ENCODE measurements around the gene NCKAP1. TPM values are rescaled to one million over a fixed set of nuclear protein-coding genes. Genes with fewer than 3 reads are reported as not detected.

NCKAP1 gene
- total RNA-seq, 1 experiment from 2014 or later, result 115 TPM

- TF ChIP-seq, protein P1, sequence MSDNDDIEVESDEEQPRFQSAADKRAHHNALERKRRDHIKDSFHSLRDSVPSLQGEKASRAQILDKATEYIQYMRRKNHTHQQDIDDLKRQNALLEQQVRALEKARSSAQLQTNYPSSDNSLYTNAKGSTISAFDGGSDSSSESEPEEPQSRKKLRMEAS (IDR thresholded peaks at IDR 0.05), result peak; percentile 53; the same call in 1 of the 2 replicates
- TF ChIP-seq EZH2 (IDR thresholded peaks at IDR 0.05), result no peak
- peak; percentile 64 for TF ChIP-seq YY1 (IDR thresholded peaks at IDR 0.05; ENCODE audit: extremely low read depth, insufficient replicate concordance, low read depth, low read length)
These were observed at the start of gene NCKAP1 (continued) for GRCh38 chr2:183038341-183039300.

DNA sequence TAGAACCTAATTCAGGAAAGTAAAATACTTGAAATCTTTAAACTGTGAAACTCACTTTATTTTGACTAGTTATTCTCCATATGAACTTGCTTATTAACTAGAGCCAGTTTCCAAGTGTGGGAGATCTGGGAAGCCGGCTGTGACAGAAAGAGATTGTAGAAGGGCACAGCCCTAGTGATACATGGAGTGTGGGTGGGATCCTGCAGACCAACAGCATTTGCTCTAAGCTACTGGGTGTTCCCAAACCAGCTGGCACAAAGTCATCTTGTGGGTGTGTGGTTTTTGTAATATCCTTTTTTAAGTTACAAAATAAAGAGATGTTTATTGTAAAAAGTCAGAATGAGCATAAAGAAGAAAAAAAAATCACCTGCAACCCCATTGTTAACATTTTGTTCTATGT is 43.7 kb upstream of the NCKAP1 start:
- Histone ChIP-seq H3K4me1 (ENCODE audit: control insufficient read depth in 1 of 2, insufficient read depth in 2 of 2, low read length in 2 of 2) (peaks cover 5 to 20% of the 10 kb centered on the region in 2 experiments; a peak in 3 of 4 replicates), H3K27me3 (ENCODE audit: insufficient read depth, low read length) (no peaks in the 10 kb centered on the region), H3K79me2 (ENCODE audit: insufficient read depth, low read length) (no peaks in the 10 kb centered on the region), H2AFZ (ENCODE audit: low read depth, low read length, poor library complexity, severe bottlenecking) (no peak overlapping the region), H3K9me2 (ENCODE audit: insufficient read depth) (no peaks in the 10 kb centered on the region), H3K9me3 (ENCODE audit: control insufficient read depth in 1 of 2, insufficient read depth in 1 of 2, low read depth in 1 of 2, low read length in 2 of 2) (no peaks in the 10 kb centered on the region), H3K9ac (ENCODE audit: low read length) (no peak overlapping the region), H4K20me1 (ENCODE audit: insufficient read depth) (no peaks in the 10 kb centered on the region), H3K36me3 (ENCODE audit: control insufficient read depth in 1 of 2, insufficient read depth in 2 of 2, low read length in 2 of 2) (no peaks in the 10 kb centered on the region), H3K4me3 (replicated peaks in 1 of 2; ENCODE audit: low read depth in 1 of 2, low read length in 2 of 2) (no peak overlapping the region), H3K27ac (ENCODE audit: low read depth, low read length) (no peak overlapping the region), H3K4me2 (ENCODE audit: low read length) (no peak overlapping the region)
- BruUV-seq (replicated peaks), result no TSS peak
- RAD21 ChIA-PET (ENCODE audit: low non-redundant PET in 1 of 2, low total read pairs in 2 of 2, uncharacterized antibody in 2 of 2, unreplicated experiment in 2 of 2), result interaction anchor here in 1 of 2 experiments (0.8 kb wide), 1 partner anchor 321 kb away, joined by 3 read pairs; no protein-coding TSS in a partner anchor
- CTCF ChIA-PET, result no interaction called here
- DNase-seq (ENCODE audit: low read depth, low spot score) (no peak), ATAC-seq (no peak)
- POLR2A ChIA-PET, result interaction anchor here (0.7 kb wide), 1 partner anchor 83 kb away, joined by 4 read pairs; no protein-coding TSS in a partner anchor
- TF ChIP-seq, protein P2, sequence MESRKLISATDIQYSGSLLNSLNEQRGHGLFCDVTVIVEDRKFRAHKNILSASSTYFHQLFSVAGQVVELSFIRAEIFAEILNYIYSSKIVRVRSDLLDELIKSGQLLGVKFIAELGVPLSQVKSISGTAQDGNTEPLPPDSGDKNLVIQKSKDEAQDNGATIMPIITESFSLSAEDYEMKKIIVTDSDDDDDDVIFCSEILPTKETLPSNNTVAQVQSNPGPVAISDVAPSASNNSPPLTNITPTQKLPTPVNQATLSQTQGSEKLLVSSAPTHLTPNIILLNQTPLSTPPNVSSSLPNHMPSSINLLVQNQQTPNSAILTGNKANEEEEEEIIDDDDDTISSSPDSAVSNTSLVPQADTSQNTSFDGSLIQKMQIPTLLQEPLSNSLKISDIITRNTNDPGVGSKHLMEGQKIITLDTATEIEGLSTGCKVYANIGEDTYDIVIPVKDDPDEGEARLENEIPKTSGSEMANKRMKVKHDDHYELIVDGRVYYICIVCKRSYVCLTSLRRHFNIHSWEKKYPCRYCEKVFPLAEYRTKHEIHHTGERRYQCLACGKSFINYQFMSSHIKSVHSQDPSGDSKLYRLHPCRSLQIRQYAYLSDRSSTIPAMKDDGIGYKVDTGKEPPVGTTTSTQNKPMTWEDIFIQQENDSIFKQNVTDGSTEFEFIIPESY (IDR thresholded peaks at IDR 0.05; ENCODE audit: extremely low read depth, insufficient replicate concordance, low read length), result no peak
- no peak for TF ChIP-seq JUND (IDR thresholded peaks at IDR 0.05)
- TF ChIP-seq CBX3 (IDR thresholded peaks at IDR 0.05; ENCODE audit: low read depth), result no peak
- TF ChIP-seq ATF3 (IDR thresholded peaks at IDR 0.05), result no peak
- TF ChIP-seq SIN3A (IDR thresholded peaks at IDR 0.05; ENCODE audit: low read depth), result no peak
- TF ChIP-seq FOSL1 (IDR thresholded peaks at IDR 0.05; ENCODE audit: low read depth), result no peak
- TF ChIP-seq POLR2AphosphoS5 (IDR thresholded peaks at IDR 0.05; ENCODE audit: low read depth, low read length), result no peak
- TF ChIP-seq CEBPB (IDR thresholded peaks at IDR 0.05; ENCODE audit: low read depth), result no peak
- no peak for TF ChIP-seq POLR2A (IDR thresholded peaks at IDR 0.05; ENCODE audit: borderline replicate concordance, extremely low read depth, insufficient read depth, insufficient read length)
- intact Hi-C loops (cut with micrococcal nuclease), result loop anchor here (5.0 kb wide), 1 partner anchor 320 kb away; no protein-coding TSS in a partner anchor
